ENCODE results near the gene IGLL5. TPM values are rescaled to one million over a fixed set of nuclear protein-coding genes. Genes with fewer than 3 reads are reported as not detected.

Gene IGLL5
- total and polyA plus RNA-seq, 2 of the 13 experiments (the other 11 are each of a cell fraction or from before 2014, with no cell fraction given), result not detected

- H3K4me1 ChIP-seq (ENCODE audit: insufficient read depth, low read length), result peaks cover 18% of the 10 kb centered on the region
- no peak overlapping the region for H3K9ac ChIP-seq (ENCODE audit: insufficient read depth, low read depth, low read length)
- no peak for TF ChIP-seq TSC22D2 (CRISPR knock-in tag; IDR thresholded peaks at IDR 0.05; ENCODE audit: borderline replicate concordance)
- no peak for TF ChIP-seq ATF5 (CRISPR knock-in tag; IDR thresholded peaks at IDR 0.05; ENCODE audit: low read depth)
- no peak for TF ChIP-seq NFE2L1 (CRISPR knock-in tag; IDR thresholded peaks at IDR 0.05; ENCODE audit: borderline replicate concordance)
- no peak for TF ChIP-seq ZNF484 (CRISPR knock-in tag; IDR thresholded peaks at IDR 0.05; ENCODE audit: borderline replicate concordance, low read depth)
- TF ChIP-seq KDM5A (IDR thresholded peaks at IDR 0.05; ENCODE audit: borderline replicate concordance, low read length), result no peak
- no peak for TF ChIP-seq ZNF275 (CRISPR knock-in tag; IDR thresholded peaks at IDR 0.05; ENCODE audit: borderline replicate concordance)
- no peak for TF ChIP-seq EHMT2 (IDR thresholded peaks at IDR 0.05; ENCODE audit: borderline replicate concordance, low read depth, low read length)
- TF ChIP-seq, protein P1, sequence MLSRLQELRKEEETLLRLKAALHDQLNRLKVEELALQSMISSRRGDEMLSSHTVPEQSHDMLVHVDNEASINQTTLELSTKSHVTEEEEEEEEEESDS (CRISPR knock-in tag; IDR thresholded peaks at IDR 0.05; ENCODE audit: borderline replicate concordance), result no peak
- TF ChIP-seq HOXA5 (CRISPR knock-in tag; IDR thresholded peaks at IDR 0.05), result no peak
- no peak for TF ChIP-seq GZF1 (CRISPR knock-in tag; IDR thresholded peaks at IDR 0.05)
- ChIA-PET POLR2A (no interaction called here), CTCF (ENCODE audit: low intra/inter-chr PET ratio, low total read pairs) (no interaction called here)
- H3K27me3 ChIP-seq (ENCODE audit: control insufficient read depth in 1 of 2, insufficient read depth in 2 of 2, low read length in 2 of 2), result peaks cover 0 to 34% of the 10 kb centered on the region in 2 experiments; a peak in 2 of 5 replicates
- 39% methylated on average over 7 of the region's 9 CpGs for WGBS (ENCODE audit: low lambda C conversion rate)
- no peaks in the 10 kb centered on the region for H3K9me3 ChIP-seq (ENCODE audit: low read length)
- FAIRE-seq (no peak), ATAC-seq (no peak), DNase-seq (ENCODE audit: low spot score) (no peak)
- H4K20me1 ChIP-seq (ENCODE audit: insufficient read depth, low read length), result no peaks in the 10 kb centered on the region
- no TSS peak for BruUV-seq (replicated peaks)
- no peak overlapping the region for H2AFZ ChIP-seq (ENCODE audit: low read length)
- H3K27ac ChIP-seq (ENCODE audit: extremely low read length, insufficient read depth, low read length), result no peak overlapping the region
- H3K79me2 ChIP-seq (ENCODE audit: insufficient read depth, low read length), result no peaks in the 10 kb centered on the region
- in situ Hi-C loops (cut with HindIII; ENCODE audit: extremely low pct_ligation_motif_present, low pct_unique_long_range_greater_than_20kb) (loop anchor here (5.0 kb wide), 1 partner anchor 99 kb away; no protein-coding TSS in a partner anchor), intact Hi-C loops (cut with micrococcal nuclease; ENCODE audit: unreplicated experiment) (no loop called here)
- H3K36me3 ChIP-seq (replicated peaks in 1 of 2; ENCODE audit: control insufficient read depth in 1 of 2, insufficient read depth in 2 of 2, low read length in 2 of 2), result no peaks in the 10 kb centered on the region
- H3K4me3 ChIP-seq (replicated peaks in 1 of 3; ENCODE audit: insufficient read depth in 1 of 3, low read depth in 2 of 3, low read length in 3 of 3), result no peak overlapping the region
- peak overlapping the region; percentile 10; the same call in 1 of the 2 replicates for H3K4me2 ChIP-seq (ENCODE audit: low read depth, low read length)
These were observed 29.7 kb upstream of the IGLL5 start for GRCh38 chr22:22857607-22858558.
